ENCODE data around the gene UCP2. TPM values are rescaled to one million over a fixed set of nuclear protein-coding genes. Genes with fewer than 3 reads are reported as not detected.

The UCP2 gene
- total RNA-seq, 2 experiments from 2014 or later: 145 to 358 TPM

Other genes with a start within 250 kb of the UCP2 start
- 45.3 and 46.5 TPM in 2 replicates for gene RAB6A, start 221.8 kb downstream of the UCP2 start, total RNA-seq (2014; rRNA removed; shearing (Covaris generic))
- gene RAB6A, start 221.8 kb downstream of the UCP2 start, total RNA-seq (2022): 70.4 and 72.9 TPM in 2 replicates
- gene MRPL48, start 195.0 kb downstream of the UCP2 start, total RNA-seq (2014; rRNA removed; shearing (Covaris generic)): 167 and 180 TPM in 2 replicates
- 63.9 and 64.4 TPM in 2 replicates for gene MRPL48, start 195.0 kb downstream of the UCP2 start, total RNA-seq (2022)
- 153 and 171 TPM in 2 replicates for gene COA4, start 106.0 kb downstream of the UCP2 start, total RNA-seq (2014; rRNA removed; shearing (Covaris generic))
- 95.4 and 104 TPM in 2 replicates for gene COA4, start 106.0 kb downstream of the UCP2 start, total RNA-seq (2022)
- gene PAAF1, start 105.8 kb downstream of the UCP2 start, total RNA-seq (2014; rRNA removed; shearing (Covaris generic)): 11.2 and 12.3 TPM in 2 replicates
- 35.0 and 35.5 TPM in 2 replicates for gene PAAF1, start 105.8 kb downstream of the UCP2 start, total RNA-seq (2022)
- not detected in 2 replicates for gene DNAJB13, start 31.8 kb downstream of the UCP2 start, total RNA-seq (2014; rRNA removed; shearing (Covaris generic))
- gene DNAJB13, start 31.8 kb downstream of the UCP2 start, total RNA-seq (2022): 0.29 and 0.81 TPM in 2 replicates
- 1.5 and 3.2 TPM in 2 replicates for gene UCP3, start 26.2 kb upstream of the UCP2 start, total RNA-seq (2014; rRNA removed; shearing (Covaris generic))
- gene UCP3, start 26.2 kb upstream of the UCP2 start, total RNA-seq (2022): 1.8 and 2.4 TPM in 2 replicates
- 24.9 and 29.2 TPM in 2 replicates for gene C2CD3, start 188.2 kb upstream of the UCP2 start, total RNA-seq (2014; rRNA removed; shearing (Covaris generic))
- gene C2CD3, start 188.2 kb upstream of the UCP2 start, total RNA-seq (2022): 32.1 and 37.5 TPM in 2 replicates
- gene PPME1, start 188.4 kb upstream of the UCP2 start, total RNA-seq (2014; rRNA removed; shearing (Covaris generic)): 17.3 and 28.8 TPM in 2 replicates
- 28.2 and 28.6 TPM in 2 replicates for gene PPME1, start 188.4 kb upstream of the UCP2 start, total RNA-seq (2022)